Measurements from ENCODE around the gene GNAQ.
"Not testable (repeated sequence)": the region's sequence is repeated elsewhere in the genome, so short reads cannot be mapped to it uniquely, and the experiment has no call there.

GNAQ gene

GRCh38 chr9:77726289-77726688, 305.3 kb downstream of the GNAQ start:
- no peak for DNase-seq (ENCODE audit: low read depth)

GRCh38 chr9:77725820-77726219, 305.8 kb downstream of the GNAQ start:
- DNase-seq (ENCODE audit: low read depth) = no peak

GRCh38 chr9:77725046-77725694, 306.4 kb downstream of the GNAQ start:
- no peak for DNase-seq (ENCODE audit: low read depth)

- DNase-seq (ENCODE audit: low read depth) = not testable (repeated sequence)
These were observed 310.5 kb downstream of the GNAQ start for GRCh38 chr9:77721156-77721555.

- no peak for DNase-seq (ENCODE audit: low read depth)
These were observed 312.3 kb downstream of the GNAQ start for GRCh38 chr9:77719321-77719720.

- not testable (repeated sequence) for DNase-seq (ENCODE audit: low read depth)
These were observed 313.3 kb downstream of the GNAQ start for GRCh38 chr9:77718298-77718640.

- not testable (repeated sequence) for DNase-seq (ENCODE audit: low read depth)
These were observed 313.9 kb downstream of the GNAQ start for GRCh38 chr9:77717608-77718297.

- DNase-seq (ENCODE audit: low read depth) = no peak
These were observed 317.5 kb downstream of the GNAQ start for GRCh38 chr9:77714077-77714549.

- no peak for DNase-seq (ENCODE audit: low read depth)
These were observed 319.0 kb downstream of the GNAQ start for GRCh38 chr9:77712533-77713130.

GRCh38 chr9:77710965-77711648, 320.5 kb downstream of the GNAQ start:
- no peak for DNase-seq (ENCODE audit: low read depth)

GRCh38 chr9:77710316-77710715, 321.3 kb downstream of the GNAQ start:
- DNase-seq (ENCODE audit: low read depth) = no peak

- no peak for DNase-seq (ENCODE audit: low read depth)
These were observed 323.4 kb downstream of the GNAQ start for GRCh38 chr9:77708064-77708815.

GRCh38 chr9:77707383-77708063, 324.1 kb downstream of the GNAQ start:
- peak; percentile 82 for DNase-seq (ENCODE audit: low read depth)

GRCh38 chr9:77705636-77706035, 326.0 kb downstream of the GNAQ start:
- DNase-seq (ENCODE audit: low read depth) = no peak

GRCh38 chr9:77702521-77703390, 328.9 kb downstream of the GNAQ start:
- not testable (repeated sequence) for DNase-seq (ENCODE audit: low read depth)

GRCh38 chr9:77697238-77697984, 334.2 kb downstream of the GNAQ start:
- DNase-seq (ENCODE audit: low read depth) = no peak

GRCh38 chr9:77690723-77691122, 340.9 kb downstream of the GNAQ start:
- not testable (repeated sequence) for DNase-seq (ENCODE audit: low read depth)

- DNase-seq (ENCODE audit: low read depth) = not testable (repeated sequence)
These were observed 341.5 kb downstream of the GNAQ start for GRCh38 chr9:77690119-77690518.

GRCh38 chr9:77687737-77688136, 343.9 kb downstream of the GNAQ start:
- not testable (repeated sequence) for DNase-seq (ENCODE audit: low read depth)

GRCh38 chr9:77680581-77680980, 351.0 kb downstream of the GNAQ start:
- no peak for DNase-seq (ENCODE audit: low read depth)

All from HS-27A (cell line).